HG03460 (cell line): Measurements from ENCODE around the gene DIP2C.
"Not testable (repeated sequence)": the region's sequence is repeated elsewhere in the genome, so short reads cannot be mapped to it uniquely, and the experiment has no call there.

Experiments used
- ATAC-seq: cut with Tn5 transposase; IDR thresholded peaks from one replicate; pipeline ENCODE4 v1.9.1; 2021; ENCODE audit not compliant: unreplicated experiment

Gene DIP2C

GRCh38 chr10:344582-345200, 344.8 kb downstream of the DIP2C start:
- ATAC-seq, result no peak

GRCh38 chr10:343231-344220, 345.9 kb downstream of the DIP2C start:
- no peak for ATAC-seq

DNA sequence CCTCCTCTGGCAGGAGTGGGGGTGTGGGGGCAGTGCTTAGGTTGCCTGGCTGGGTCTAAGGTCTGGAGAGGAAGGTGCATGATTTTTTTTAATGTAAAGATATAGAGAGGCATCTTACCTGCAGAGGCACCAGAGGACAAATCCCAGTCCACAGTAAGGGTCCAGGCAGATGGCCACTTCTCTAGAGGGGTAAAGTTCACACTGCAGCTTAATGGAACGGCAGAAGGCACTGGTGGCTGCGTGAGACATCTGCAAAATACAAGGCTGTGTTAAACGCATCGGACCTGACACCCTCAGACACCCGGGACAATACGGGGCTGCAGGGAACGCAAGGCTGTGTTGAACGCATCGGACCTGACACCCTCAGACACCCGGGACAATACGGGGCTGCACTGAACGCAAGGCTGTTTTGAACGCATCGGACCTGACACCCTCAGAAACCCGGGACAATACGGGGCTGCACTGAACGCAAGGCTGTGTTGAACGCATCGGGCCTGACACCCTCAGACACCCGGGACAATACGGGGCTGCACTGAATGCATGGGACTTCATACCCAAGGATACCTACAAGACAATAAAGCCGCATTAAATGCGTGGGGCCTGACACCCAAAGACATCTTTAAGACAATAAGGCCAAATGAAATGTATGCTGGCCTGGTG, 348.3 kb downstream of the DIP2C start:
- no peak for ATAC-seq

DNA sequence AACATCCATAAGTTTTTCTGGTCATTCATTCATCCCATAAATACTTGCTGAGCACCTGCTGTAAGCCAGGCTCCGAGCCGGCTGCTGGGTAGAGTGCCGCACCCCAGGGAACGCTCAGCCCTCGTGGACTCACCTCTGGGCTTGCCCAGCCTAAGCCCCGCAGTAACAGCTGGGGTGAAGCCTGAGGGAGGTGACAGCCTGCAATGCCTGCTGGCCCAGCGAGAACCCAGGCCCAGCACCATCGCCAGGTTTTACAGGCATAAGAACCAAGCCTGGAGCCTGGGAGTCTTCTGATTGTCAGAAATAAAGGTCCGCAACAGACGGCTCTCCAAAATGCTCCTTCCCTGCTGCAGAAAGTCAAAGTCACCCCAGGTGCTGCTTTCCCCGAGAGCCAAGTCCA, 348.8 kb downstream of the DIP2C start:
- no peak for ATAC-seq

DNA sequence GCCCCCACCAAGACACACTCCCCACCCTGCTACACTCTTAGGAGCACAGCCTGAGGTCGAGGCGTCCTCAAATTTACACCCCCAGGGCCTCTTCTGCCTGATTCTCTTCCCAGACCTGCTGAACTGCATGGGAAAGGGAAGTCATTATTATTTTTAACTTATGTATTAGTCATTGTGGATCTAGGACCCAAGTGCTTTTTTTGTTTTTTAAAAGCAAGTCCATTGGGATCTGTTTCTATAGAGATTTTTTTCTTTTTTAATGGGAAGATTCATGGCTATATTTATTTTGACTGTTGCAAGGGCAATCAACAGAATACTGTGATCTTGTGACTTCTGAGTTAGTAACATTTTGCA, 350.5 kb downstream of the DIP2C start:
- ATAC-seq, result no peak

DNA sequence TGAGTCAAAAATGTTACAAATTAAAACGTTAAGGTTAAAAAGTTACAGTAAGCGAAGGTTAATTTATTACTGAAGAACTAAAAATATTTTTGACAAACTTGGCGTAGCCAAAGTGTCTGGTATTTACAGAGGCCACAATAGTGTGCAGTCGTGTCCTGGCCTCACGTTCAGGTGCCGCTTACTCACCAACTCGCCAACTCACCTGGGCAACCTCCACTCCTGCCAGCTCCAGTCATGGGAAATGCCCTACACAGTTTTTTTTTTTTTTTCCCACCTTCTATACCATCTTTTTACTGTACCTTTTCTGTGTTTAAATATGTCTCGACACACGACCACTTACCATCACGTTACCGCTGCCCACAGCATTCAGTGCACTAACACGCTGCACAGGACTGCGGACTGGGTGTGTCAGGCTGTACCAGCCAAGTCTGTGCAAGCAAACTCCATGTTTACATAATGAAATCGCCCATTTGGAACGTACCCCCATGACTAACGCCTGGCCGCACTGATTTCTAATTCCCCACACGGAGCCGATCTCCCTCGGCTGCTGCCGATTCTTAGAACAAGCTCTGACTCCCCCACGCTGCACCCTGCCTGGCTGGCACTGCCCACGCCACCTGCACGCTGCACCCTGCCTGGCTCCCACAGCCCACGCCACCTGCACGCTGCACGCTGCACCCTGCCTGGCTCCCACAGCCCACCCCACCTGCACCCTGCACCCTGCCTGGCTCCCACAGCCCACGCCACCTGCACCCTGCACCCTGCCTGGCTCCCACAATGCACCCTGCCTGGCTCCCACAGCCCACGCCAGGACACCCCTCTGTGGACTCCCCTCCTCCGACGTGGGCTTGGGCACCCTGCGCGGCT, 351.1 kb downstream of the DIP2C start:
- ATAC-seq, result no peak

DNA sequence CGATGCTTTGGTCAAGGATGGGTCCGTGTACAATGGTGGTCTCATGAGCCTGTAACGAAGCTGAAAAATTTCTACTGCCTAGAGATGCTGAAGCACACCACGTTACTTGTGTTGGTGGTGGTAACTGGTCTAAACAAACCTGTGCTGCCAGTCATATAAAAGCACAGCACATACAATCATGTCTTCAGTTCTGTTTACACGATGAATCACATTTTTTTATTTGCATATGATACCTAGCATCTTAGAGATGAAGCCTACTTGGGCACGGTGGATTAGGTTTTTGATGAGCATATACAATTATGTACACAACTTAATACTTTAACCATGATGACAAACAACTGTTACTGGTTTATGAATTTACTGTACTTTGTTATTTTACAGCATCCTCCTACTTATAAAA, 353.2 kb downstream of the DIP2C start:
- ATAC-seq, result no peak

DNA sequence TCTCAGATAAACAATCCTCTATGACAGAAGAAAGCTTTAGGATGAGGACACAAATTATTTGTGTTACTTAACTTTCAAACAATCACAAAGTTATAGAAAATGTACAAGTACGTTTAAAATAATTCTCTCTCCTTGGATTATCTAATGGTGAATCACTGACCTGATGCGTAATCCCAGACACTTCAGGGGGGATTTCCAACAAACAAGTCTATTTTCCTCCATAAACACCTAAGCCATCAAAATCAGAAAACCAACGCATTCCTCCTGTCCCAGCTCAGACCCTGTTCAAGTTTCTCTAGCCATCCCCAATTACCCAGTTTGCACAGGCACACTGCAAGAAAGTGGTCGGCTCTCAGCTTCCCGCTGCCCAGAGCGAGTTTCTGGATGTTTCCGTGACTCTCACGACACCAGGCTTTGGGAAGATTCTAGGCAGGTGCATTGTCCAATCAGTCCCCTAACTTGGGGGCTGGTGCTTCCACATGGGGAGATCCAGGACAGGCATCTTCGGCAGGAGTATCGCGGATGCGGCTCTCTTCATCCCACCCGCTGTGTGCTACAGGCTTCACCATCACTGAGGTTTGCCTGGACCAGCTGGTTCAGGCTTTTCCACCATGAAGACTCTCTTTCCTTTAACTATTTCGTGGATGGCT, 354.2 kb downstream of the DIP2C start:
- ATAC-seq, result no peak

- no peak for ATAC-seq
These were observed 358.3 kb downstream of the DIP2C start for GRCh38 chr10:331186-331585.

- no peak for ATAC-seq
These were observed 359.9 kb downstream of the DIP2C start for GRCh38 chr10:329361-330099.

DNA sequence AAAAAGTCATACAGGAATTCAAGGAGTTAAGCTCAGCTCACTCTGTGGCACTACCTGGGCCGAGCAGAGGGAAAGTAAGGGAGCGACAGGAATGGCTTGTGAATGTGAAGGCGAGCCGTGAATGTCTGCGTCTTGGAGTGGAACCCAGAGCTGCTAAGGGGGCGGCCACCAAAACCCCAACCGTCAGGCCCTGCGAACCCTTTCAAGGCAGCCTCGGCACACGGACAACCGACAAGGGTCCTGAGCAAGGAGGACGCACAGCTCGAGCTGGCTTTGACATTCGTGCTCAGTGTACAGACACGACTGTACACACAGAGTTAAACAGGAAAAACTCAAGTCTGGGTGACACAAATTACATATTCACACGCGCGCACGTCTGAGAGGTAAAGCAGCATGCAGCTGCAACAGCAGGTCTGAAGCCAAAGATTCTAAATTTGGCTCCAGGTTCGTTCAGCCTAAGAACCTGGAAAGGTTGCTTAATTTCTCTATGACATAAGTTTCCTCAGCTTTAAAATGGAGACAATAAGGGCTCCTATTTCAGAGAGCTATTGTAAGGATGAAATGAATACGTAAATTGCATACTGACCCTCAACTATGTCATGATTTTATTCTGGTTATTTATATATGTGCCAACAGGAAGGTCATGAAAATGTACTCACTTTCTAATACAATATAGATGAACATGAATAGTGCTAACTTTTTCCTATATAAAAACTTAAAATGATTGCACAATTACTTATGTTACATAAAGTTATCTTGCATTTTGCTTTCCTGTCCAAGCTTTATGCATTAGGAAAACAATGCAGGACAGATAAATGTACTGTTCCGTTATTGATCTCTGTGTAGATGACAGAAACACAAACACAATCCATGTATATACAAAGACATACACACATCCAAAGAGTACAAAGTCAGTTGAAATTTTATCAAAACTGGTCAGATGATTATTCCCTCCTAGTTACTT, 361.3 kb downstream of the DIP2C start:
- ATAC-seq, result no peak

DNA sequence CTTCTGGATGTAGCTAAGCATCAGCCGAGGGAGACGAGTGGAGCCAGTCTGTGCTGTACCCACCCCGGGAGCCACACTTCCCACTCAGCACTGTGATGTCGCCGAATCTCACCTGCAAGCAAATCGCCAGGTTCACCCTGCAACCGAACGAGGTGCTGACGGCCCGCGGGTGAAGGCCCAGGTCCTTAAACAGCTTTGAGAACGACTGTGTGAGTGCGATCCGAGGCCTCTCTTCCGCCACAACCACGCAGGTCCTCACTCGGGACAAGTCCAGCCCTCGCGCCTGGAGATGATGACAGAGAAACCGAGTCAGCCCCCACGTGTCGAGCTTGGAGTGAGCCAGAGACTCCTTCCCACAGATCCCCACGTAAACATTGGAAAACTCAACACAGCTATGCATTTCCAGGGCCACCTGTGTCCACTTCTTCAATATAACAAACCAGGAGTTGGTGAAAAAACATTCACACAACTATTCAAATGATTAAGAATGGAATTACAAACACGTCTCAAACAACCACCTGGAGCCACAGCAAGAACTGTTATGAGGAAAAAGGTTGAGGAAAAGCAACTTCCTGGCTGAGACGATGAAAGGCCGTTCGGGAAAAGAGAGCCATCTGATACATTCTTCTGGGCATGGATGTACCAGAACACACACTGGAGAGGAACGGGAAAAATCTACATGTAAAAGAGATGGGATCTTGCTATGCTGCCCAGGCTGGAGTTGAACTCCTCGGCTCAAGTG, 362.4 kb downstream of the DIP2C start:
- no peak for ATAC-seq

GRCh38 chr10:326350-326749, 363.1 kb downstream of the DIP2C start:
- no peak for ATAC-seq

- ATAC-seq, result no peak
These were observed 364.2 kb downstream of the DIP2C start for GRCh38 chr10:325282-325681.

DNA sequence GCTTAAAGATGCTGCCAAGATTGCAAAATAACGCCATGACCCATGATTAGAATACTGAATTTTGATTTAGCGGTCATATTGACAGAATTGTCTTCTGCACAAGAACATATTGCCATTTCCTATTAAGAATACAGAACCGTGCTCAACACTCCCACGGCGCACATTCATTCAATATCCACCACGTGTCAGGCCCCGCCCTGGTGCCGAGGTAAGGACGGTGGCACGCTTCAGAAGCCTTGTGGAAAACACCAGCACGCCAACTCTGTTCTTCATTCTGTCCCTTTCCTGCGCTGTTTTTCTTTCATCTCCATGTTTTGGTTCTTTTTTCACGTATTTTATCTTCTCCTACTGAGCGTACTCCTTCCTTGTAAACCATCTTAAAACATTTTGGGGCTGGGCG, 364.9 kb downstream of the DIP2C start:
- no peak for ATAC-seq

DNA sequence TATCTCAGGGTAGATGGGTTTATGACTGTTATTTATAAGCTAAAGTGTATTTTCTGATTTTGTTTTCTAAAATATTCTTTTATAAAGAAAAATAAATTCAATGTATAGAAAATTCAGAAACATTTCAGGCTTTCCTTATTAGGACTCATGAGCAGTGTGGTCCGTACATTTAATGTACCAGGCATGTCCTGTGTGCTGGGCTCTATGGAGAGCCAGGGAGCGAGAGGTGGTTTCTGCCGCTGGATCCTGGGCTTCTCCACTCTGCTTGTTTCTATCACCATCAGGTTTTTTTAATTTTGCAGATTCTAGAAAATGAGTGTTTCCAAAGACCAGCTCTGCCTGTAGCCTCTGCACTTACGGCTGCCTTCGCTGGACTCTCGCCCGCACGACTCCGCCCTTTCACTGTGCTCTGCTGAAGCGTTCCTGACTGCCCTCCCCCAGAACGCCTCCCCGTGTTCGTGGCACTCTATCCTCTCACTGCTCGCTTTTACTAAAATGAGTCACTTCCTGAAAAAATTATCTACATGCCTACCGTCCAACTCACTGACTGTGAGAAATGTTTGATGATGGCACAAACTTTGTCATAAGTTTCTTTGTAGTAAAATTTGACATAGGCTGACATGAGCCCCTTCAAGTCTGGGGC, 365.7 kb downstream of the DIP2C start:
- peak; percentile 92 for ATAC-seq

DNA sequence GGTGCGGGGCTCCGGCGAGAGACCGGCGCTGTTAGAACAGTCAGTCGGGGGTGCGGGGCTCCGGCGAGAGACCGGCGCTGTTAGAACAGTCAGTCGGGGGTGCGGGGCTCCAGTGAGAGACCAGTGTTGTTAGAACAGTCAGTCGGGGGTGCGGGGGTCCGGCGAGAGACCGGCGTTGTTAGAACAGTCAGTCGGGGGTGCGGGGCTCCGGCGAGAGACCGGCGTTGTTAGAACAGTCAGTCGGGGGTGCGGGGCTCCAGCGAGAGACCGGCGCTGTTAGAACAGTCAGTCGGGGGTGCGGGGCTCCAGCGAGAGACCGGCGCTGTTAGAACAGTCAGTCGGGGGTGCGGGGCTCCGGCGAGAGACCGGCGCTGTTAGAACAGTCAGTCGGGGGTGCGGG, 366.4 kb downstream of the DIP2C start:
- ATAC-seq, result not testable (repeated sequence)
